ENCODE measurements around the gene CIART. TPM values are rescaled to one million over a fixed set of nuclear protein-coding genes. Genes with fewer than 3 reads are reported as not detected.

The CIART gene
- total and polyA plus RNA-seq, 2 donors (not counting 3 experiments of a cell fraction or from before 2014, with no cell fraction given), result 2.4 to 4.3 TPM

- no peak for FAIRE-seq
- Histone ChIP-seq H4K20me1 (replicated peaks; ENCODE audit: control insufficient read depth, extremely low read depth, insufficient read depth, low read length) (no peaks in the 10 kb centered on the region), H3K27ac (ENCODE audit: insufficient read depth, low read depth, low read length) (no peak overlapping the region), H3K9me1 (replicated peaks; ENCODE audit: control insufficient read depth, extremely low read depth, insufficient read depth, low read length) (no peaks in the 10 kb centered on the region), H3K4me1 (ENCODE audit: control insufficient read depth, extremely low read depth, insufficient read depth, low read length) (peaks cover 10% of the 10 kb centered on the region), H3K79me2 (ENCODE audit: control insufficient read depth, insufficient read depth, low read length) (no peaks in the 10 kb centered on the region), H3K4me2 (ENCODE audit: insufficient read depth, low read length) (no peak overlapping the region), H3K4me3 (replicated peaks in 1 of 3; ENCODE audit: insufficient read depth in 1 of 3, low read depth in 1 of 3, low read length in 3 of 3) (no peak overlapping the region), H2AFZ (ENCODE audit: low read depth, low read length) (no peak overlapping the region), H3K27me3 (ENCODE audit: control insufficient read depth in 2 of 2, insufficient read depth in 2 of 2, low read length in 2 of 2) (peaks cover 0 to 8% of the 10 kb centered on the region in 2 experiments), H3K9me3 (replicated peaks; ENCODE audit: control insufficient read depth, insufficient read depth, low read length) (no peaks in the 10 kb centered on the region), H3K36me3 (ENCODE audit: control insufficient read depth in 2 of 2, extremely low read depth in 1 of 2, insufficient read depth in 2 of 2, low read length in 2 of 2) (no peaks in the 10 kb centered on the region), H3K9ac (replicated peaks; ENCODE audit: extremely low read depth, insufficient read depth, low read length) (no peak overlapping the region)
- POLR2A ChIA-PET, result no interaction called here
- CTCF ChIA-PET, result interaction anchor here (16.3 kb wide), 1 partner anchor 26 kb away, joined by 466 read pairs; the partner anchor contains the start of gene CA14
- no peak for TF ChIP-seq POLR2AphosphoS5 (IDR thresholded peaks at IDR 0.05; ENCODE audit: insufficient read depth, low read depth, low read length)
- TF ChIP-seq CTCF (IDR thresholded peaks at IDR 0.05; ENCODE audit: extremely low read depth in 1 of 2, insufficient read depth in 1 of 2, low read depth in 1 of 2, low read length in 2 of 2), result no peak
- TF ChIP-seq POLR2A (IDR thresholded peaks at IDR 0.05; ENCODE audit: low read depth, low read length), result no peak
- TF ChIP-seq MAX (IDR thresholded peaks at IDR 0.05; ENCODE audit: insufficient read depth, insufficient read length), result no peak
- no peak for TF ChIP-seq GATA2 (IDR thresholded peaks at IDR 0.05; ENCODE audit: insufficient read depth, insufficient read length, low read depth, low read length)
- no peak for TF ChIP-seq JUN (IDR thresholded peaks at IDR 0.05; ENCODE audit: borderline replicate concordance, insufficient read depth, insufficient read length, low read depth)
- no peak for TF ChIP-seq EZH2 (IDR thresholded peaks at IDR 0.05; ENCODE audit: borderline replicate concordance, low read depth, low read length, severe bottlenecking)
- no peak for TF ChIP-seq FOS (IDR thresholded peaks at IDR 0.05; ENCODE audit: borderline replicate concordance, insufficient read depth, low read length)
- intact Hi-C loops (cut with micrococcal nuclease), result no loop called here
- BruUV-seq (replicated peaks), result no TSS peak
- dilution Hi-C loops (cut with MboI; ENCODE audit: extremely low pct_ligation_motif_present, low sequenced_read_pairs), result no loop called here
- no peak for DNase-seq (ENCODE audit: low read depth, low spot score)
Observed at GRCh38 chr1:150283260-150283659, 906 bp downstream of the CIART start.
